GM19023 (cell line): ENCODE results near the gene GRB10.
"Not testable (repeated sequence)": the region's sequence is repeated elsewhere in the genome, so short reads cannot be mapped to it uniquely, and the experiment has no call there.

Experiments
- ATAC-seq: cut with Tn5 transposase; IDR thresholded peaks from one replicate; pipeline ENCODE4 v1.9.1; 2021; ENCODE audit warnings: mild to moderate bottlenecking, moderate library complexity; ENCODE audit not compliant: unreplicated experiment

The GRB10 gene

GRCh38 chr7:50590535-50590934 is 192.2 kb downstream of the GRB10 start:
- no peak for ATAC-seq

- ATAC-seq: no peak
Measured at GRCh38 chr7:50589364-50589763, 193.3 kb downstream of the GRB10 start.

DNA sequence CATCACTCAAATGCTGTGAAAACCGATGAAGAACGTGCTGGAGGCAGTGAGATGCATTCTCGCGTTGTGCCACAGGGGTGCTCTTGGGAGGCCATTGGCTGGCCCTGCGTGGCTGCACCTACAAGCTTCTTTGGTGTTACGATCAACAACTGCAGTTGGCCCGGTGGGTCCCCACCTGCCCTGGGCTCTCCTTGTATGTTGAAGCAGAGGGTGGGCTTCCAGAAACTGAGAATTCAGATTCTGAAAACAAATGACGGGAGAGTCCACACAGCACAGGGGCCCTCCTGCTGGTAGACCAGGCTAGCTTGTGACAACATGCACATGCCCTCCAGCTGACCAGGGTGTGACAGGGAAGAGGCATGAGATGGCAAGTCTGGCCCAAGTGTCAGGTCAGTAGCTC is 193.8 kb downstream of the GRB10 start:
- ATAC-seq: no peak

DNA sequence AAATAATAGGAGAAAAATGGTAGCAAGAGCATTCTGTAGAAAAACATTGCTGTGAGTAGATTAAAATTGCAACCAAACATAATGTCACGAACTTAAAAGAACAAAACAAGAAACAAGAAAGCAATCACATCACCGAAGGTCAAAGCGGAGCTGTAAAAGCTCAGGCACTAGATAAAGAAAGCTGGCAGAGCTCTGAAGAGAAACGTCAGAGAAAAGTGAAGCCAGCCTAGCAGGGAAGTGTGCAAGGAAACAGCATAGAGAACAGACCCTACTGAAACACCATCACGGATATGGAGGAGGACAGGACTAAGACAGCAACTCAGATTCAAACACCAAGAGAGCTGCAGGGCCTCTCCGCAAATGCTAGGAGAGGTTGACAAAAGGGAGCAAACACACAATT is 195.0 kb downstream of the GRB10 start:
- no peak for ATAC-seq

- no peak for ATAC-seq
Measured at GRCh38 chr7:50584793-50585408, 197.8 kb downstream of the GRB10 start.

DNA sequence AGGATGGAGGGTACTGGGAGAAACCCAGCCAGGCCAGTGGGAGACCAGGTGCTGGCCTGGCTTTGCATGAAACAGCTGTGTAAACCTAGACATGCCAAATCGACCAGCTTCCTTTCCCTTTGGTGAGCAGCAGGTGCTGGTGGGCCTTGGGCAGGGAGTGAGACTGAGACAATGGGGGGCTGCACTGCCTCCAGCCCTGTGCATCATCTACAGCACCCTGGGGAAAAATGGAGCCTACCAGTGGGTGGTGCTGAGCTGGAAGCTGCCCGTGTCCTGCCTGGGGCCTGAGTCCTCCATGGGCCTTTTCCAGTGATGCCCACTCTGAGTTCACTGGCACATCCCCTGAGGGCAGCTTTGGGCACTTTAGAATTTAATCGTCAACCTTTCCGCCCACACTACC is 198.3 kb downstream of the GRB10 start:
- ATAC-seq: no peak

DNA sequence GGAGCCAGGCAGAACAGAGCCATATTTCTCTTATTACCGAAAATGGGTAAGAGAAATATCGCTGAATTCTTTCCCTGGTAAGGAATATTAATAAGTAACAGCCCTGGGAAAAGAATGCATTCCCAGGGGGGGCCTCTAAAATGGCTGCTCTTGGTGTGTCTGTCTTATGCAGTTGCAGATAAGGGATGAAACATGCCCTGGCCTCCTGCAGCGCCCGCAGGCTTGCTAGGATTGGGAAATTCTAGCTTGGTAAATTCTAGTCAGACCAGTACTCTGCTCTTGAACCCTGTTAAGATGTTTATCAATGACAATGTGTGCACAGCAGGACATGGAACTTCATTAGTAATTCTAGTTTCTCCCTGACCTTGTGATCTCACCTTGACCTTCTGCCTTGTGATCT is 199.4 kb downstream of the GRB10 start:
- ATAC-seq: not testable (repeated sequence)

- ATAC-seq: not testable (repeated sequence)
Measured at GRCh38 chr7:50582271-50582670, 200.4 kb downstream of the GRB10 start.

DNA sequence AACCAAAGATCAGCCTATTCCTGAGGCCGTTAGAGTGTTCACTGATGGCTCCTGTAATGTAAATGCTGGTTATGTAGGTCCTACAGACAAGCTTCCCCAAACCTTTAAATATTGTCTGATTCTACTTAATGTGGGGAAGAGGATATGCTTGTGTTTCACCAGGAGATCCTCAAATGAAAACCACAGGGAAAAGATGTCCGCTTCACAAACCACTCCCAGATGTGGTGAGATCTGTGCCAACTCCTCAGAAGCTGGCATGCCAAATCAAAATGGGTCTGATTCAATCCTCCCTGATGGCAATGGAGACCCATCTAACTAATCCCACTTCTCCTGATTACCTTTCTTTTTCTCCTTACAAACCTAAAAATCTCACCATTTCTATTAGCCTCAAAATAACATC is 202.0 kb downstream of the GRB10 start:
- ATAC-seq: not testable (repeated sequence)

DNA sequence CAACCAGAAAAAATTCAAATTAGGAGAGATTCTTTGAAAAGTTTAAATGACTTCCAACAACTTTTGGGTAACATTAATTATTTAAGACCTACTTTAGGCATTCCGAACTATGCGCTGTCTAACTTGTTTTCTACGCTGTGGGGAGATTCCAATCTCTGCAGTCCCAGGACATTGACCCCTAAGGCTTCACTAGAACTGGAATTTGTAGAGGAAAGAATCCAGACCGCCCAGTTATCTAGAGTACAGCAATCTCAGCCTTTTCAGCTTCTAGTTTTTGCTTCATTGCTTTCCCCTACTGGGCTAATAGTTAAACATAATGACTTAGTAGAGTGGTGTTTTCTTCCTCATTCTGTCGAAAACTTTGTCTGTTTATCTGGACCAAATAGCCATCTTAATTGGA is 202.6 kb downstream of the GRB10 start:
- no peak for ATAC-seq

- ATAC-seq: not testable (repeated sequence)
Measured at GRCh38 chr7:50578105-50578504, 204.6 kb downstream of the GRB10 start.

DNA sequence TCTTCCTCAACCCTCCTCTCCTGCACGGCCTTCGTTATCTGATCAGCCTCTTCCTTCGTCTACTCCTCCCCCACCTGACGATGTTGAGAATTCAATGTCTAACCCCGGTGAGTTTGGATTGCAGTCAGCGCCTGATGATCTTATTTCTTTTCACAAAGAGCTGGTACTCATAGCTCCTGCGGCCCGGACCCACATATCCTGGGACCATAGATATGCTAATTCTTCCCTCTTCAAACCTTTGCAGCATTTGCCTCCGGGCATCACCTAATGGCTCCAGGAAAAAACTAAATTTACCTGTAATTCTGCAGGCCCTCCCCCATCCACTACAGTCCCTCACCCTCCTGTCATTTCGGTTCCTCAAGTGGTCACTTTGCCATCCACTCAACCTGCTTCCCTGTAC is 205.1 kb downstream of the GRB10 start:
- ATAC-seq: no peak

GRCh38 chr7:50576388-50576787 is 206.3 kb downstream of the GRB10 start:
- ATAC-seq: not testable (repeated sequence)

DNA sequence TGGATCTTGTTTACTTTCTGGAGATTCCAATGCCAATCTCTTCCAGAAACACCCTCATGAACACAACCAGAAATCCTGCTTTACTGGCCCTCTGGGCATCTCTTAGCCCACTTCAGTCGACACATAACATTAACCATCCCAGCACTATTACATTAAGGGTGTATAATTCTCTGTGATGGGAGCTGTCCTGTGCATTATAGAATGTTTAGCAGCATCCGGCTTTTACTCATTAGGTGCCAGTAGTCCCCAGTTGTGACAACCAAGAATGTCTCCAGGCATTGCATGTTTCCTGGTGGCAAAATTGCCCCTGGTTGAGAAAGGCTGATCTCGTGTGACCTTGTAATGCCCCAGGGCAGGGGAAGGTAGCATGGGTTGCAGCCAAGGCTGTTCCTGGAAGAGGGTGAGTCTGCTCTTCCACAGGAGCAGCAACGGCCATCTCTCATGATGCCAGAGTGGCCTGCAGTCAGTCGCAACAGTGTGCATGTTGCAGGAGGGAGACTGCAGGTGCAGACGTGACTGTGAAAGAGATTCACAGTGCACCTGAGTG is 214.9 kb downstream of the GRB10 start:
- no peak for ATAC-seq

GRCh38 chr7:50565977-50566376 is 216.7 kb downstream of the GRB10 start:
- no peak for ATAC-seq

- no peak for ATAC-seq
Measured at GRCh38 chr7:50565559-50565916, 217.2 kb downstream of the GRB10 start.

- ATAC-seq: no peak
Measured at GRCh38 chr7:50564640-50565558, 217.8 kb downstream of the GRB10 start, which contains the start of gene DDC. TSS of gene DDC (minus strand) at chr7:50565405. CDS start at chr7:50544085, 21,320 bp downstream.

GRCh38 chr7:50564171-50564570 is 218.5 kb downstream of the GRB10 start:
- ATAC-seq: no peak

DNA sequence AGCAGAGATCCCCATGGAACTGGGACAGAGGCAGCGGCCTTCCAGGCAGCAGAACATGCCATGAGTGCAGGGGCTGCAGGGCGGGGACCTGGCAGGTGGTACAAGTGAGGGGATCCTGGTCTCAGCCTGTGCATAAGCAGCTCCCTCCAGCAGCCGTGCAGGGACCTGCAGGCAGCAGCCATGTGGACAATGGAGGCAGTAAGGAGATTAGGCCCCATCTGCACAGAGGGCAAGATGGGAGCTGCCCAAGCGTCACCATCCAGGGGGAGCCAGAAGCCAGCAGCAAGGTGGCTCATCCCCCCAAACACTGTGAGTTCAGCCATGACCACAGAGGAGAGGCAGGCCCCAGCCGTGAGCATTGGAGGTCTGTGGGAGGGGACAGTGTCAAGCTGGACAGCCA is 220.6 kb downstream of the GRB10 start:
- no peak for ATAC-seq

DNA sequence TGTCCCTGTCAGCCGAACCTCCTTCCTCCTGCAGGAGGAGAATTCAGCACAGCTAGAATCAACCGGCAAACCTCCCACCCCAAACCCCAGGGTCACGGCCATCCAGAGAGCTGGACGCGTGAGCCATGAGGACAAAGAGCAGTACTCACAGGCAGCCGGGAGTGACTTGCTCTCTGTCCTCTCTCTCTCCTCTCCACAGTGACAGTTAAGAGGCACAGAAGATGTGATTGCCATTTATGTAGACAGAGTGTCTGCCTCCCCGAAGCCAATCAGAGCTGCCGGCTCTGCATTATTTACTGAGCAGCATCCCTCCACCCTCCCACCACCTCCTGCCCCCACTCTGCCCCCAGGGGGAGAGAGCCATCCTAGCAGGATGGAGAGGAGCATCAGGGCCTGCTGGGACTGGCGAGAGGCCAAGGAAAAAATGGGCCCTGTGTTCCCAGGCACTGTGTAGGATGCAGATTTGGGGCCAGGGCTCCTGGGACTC is 221.8 kb downstream of the GRB10 start:
- ATAC-seq: no peak

GRCh38 chr7:50559881-50560280 is 222.8 kb downstream of the GRB10 start:
- ATAC-seq: no peak
